IMR-90 (cell line): ENCODE measurements around the gene NEK4. TPM values are rescaled to one million over a fixed set of nuclear protein-coding genes. Genes with fewer than 3 reads are reported as not detected.

Experiments used
- ATAC-seq: fragments of 200-7000 bp; cut with Tn5 transposase; 2 replicates; pipeline ENCODE4 v1.9.1; 2020; ENCODE audit warnings: low read depth, mild to moderate bottlenecking, moderate library complexity
- BruUV-seq: library from RNA; stranded (reverse); fragments of 400-500 nt; replicated peaks from 2 replicates; lab custom pipeline; 2021; lab: Mats Ljungman, UMichigan
- CTCF ChIA-PET: fragments of 300-600 bp; formaldehyde crosslinking; extraction: SDS; loops from one replicate; lab custom pipeline; 2021; ENCODE audit warnings: antibody characterized with exemption; lab: Yijun Ruan, JAX
- POLR2A ChIA-PET: fragments of 300-600 bp; sonication (Branson Sonifier 250); formaldehyde crosslinking; loops from one replicate; lab custom pipeline; 2022; ENCODE audit warnings: antibody characterized with exemption; ENCODE audit not compliant: unreplicated experiment; lab: Charles Lee
- DNase-seq: peaks from one replicate; pipeline ENCODE4 v3.0.0; 2013
- H2AFZ ChIP-seq: replicated peaks from 2 replicates; pipeline ENCODE3; 2013; ENCODE audit warnings: low read length, mild to moderate bottlenecking; ENCODE audit not compliant: poor library complexity
- H2AK5ac ChIP-seq: 2 replicates; pipeline ENCODE4 v1.6.1; 2013; ENCODE audit warnings: low read depth, low read length, inconsistent platforms
- H2AK9ac ChIP-seq: replicated peaks from 2 replicates; pipeline ENCODE3; 2013; ENCODE audit warnings: mild to moderate bottlenecking, low read depth, low read length, moderate library complexity; ENCODE audit not compliant: poor library complexity
- H2BK120ac ChIP-seq: 2 replicates; pipeline ENCODE4 v1.6.1; 2013; ENCODE audit warnings: low read depth, low read length, inconsistent platforms
- H2BK15ac ChIP-seq: 3 replicates; pipeline ENCODE4 v1.6.1; 2013; ENCODE audit warnings: low read depth, low read length, inconsistent platforms
- H2BK20ac ChIP-seq: 2 replicates; pipeline ENCODE4 v1.6.1; 2013; ENCODE audit warnings: low read depth, mild to moderate bottlenecking, inconsistent platforms, low read length, moderate library complexity
- H2BK5ac ChIP-seq: 2 replicates; pipeline ENCODE4 v1.6.1; 2013; ENCODE audit warnings: mild to moderate bottlenecking, low read depth, low read length, inconsistent platforms; ENCODE audit not compliant: poor library complexity, severe bottlenecking
- H3K14ac ChIP-seq: replicated peaks from 2 replicates; pipeline ENCODE4 v1.6.1; 2013; ENCODE audit warnings: low read depth, low read length, inconsistent platforms
- H3K18ac ChIP-seq: 2 replicates; pipeline ENCODE4 v1.6.1; 2013; ENCODE audit warnings: low read depth, low read length, control low read depth
- H3K23ac ChIP-seq: 2 replicates; pipeline ENCODE4 v1.6.1; 2013; ENCODE audit warnings: low read depth, low read length, inconsistent platforms
- H3K27ac ChIP-seq: 2 replicates; pipeline ENCODE4 v1.5.1; 2013; ENCODE audit warnings: mild to moderate bottlenecking, control low read depth, low read length; ENCODE audit not compliant: insufficient read depth
- H3K27me3 ChIP-seq: 2 replicates; pipeline ENCODE4 v1.6.1; 2013; ENCODE audit warnings: low read length; ENCODE audit not compliant: control insufficient read depth, insufficient read depth
- H3K36me3 ChIP-seq: 2 replicates; pipeline ENCODE4 v1.6.1; 2013; ENCODE audit warnings: low read length, mixed read lengths; ENCODE audit not compliant: control insufficient read depth, insufficient read depth
- H3K4ac ChIP-seq: 2 replicates; pipeline ENCODE4 v1.6.1; 2013; ENCODE audit warnings: low read depth, low read length, inconsistent platforms
- H3K4me1 ChIP-seq: 2 replicates; pipeline ENCODE4 v1.6.1; 2013; ENCODE audit warnings: low read length, mixed read lengths; ENCODE audit not compliant: control insufficient read depth, insufficient read depth
- H3K4me2 ChIP-seq: 2 replicates; pipeline ENCODE4 v1.6.1; 2013; ENCODE audit warnings: low read depth, mild to moderate bottlenecking, control low read depth, low read length, moderate library complexity
- H3K4me3 ChIP-seq: 2 replicates; pipeline ENCODE4 v1.5.1; 2013; ENCODE audit warnings: low read depth, mild to moderate bottlenecking, control low read depth, low read length, moderate library complexity; ENCODE audit not compliant: insufficient read depth
- H3K56ac ChIP-seq: 2 replicates; pipeline ENCODE4 v1.6.1; 2013; ENCODE audit warnings: low read length, inconsistent platforms; ENCODE audit not compliant: insufficient read depth; ENCODE audit errors: extremely low read depth
- H3K79me1 ChIP-seq, 2 experiments: 2 replicates each; pipeline ENCODE4 v1.6.1; 2013; ENCODE audit warnings: low read length in 2 of 2, inconsistent platforms in 1 of 2, low read depth in 1 of 2
- H3K9ac ChIP-seq: 2 replicates; pipeline ENCODE4 v1.6.1; 2013; ENCODE audit warnings: low read depth, low read length, control low read depth
- H3K9me1 ChIP-seq: 2 replicates; pipeline ENCODE4 v1.6.1; 2013; ENCODE audit warnings: low read length, inconsistent platforms; ENCODE audit not compliant: insufficient read depth
- H3K9me3 ChIP-seq: 2 replicates; pipeline ENCODE4 v1.6.1; 2013; ENCODE audit warnings: low read length; ENCODE audit not compliant: control insufficient read depth, insufficient read depth
- H4K20me1 ChIP-seq: 2 replicates; pipeline ENCODE4 v1.6.1; 2013; ENCODE audit warnings: low read length, inconsistent platforms; ENCODE audit not compliant: insufficient read depth
- H4K5ac ChIP-seq: 2 replicates; pipeline ENCODE4 v1.6.1; 2013; ENCODE audit warnings: mild to moderate bottlenecking, low read depth, low read length, control low read depth
- H4K8ac ChIP-seq, 2 experiments: 2 replicates each; pipeline ENCODE4 v1.6.1; 2013; ENCODE audit warnings: low read depth in 2 of 2, low read length in 2 of 2, control low read depth in 1 of 2, inconsistent platforms in 1 of 2
- H4K91ac ChIP-seq: 2 replicates; pipeline ENCODE4 v1.6.1; 2013; ENCODE audit warnings: low read depth, low read length, inconsistent platforms; ENCODE audit not compliant: insufficient read depth
- BHLHE40 ChIP-seq: fragments of 150-350 bp; IDR thresholded peaks from 2 replicates; pipeline ENCODE4 v1.6.1; 2016; ENCODE audit warnings: mild to moderate bottlenecking, low read depth, low read length
- CEBPB ChIP-seq: IDR thresholded peaks from 2 replicates; pipeline ENCODE4 v1.6.1; 2012; ENCODE audit warnings: low read depth, low read length, improper control_type of control experiment
- CHD1 ChIP-seq: IDR thresholded peaks from 2 replicates; pipeline ENCODE4 v1.6.1; 2012; ENCODE audit warnings: low read depth, low read length, improper control_type of control experiment
- FOS ChIP-seq: fragments of 150-350 bp; IDR thresholded peaks from 2 replicates; pipeline ENCODE4 v1.6.1; 2016; ENCODE audit warnings: low read depth, low read length
- MAFK ChIP-seq: IDR thresholded peaks from 2 replicates; pipeline ENCODE4 v1.6.1; 2012; ENCODE audit warnings: low read depth, low read length, improper control_type of control experiment
- MAZ ChIP-seq: IDR thresholded peaks from 2 replicates; pipeline ENCODE4 v1.6.1; 2012; ENCODE audit warnings: low read depth, mild to moderate bottlenecking, low read length, improper control_type of control experiment, moderate library complexity, borderline replicate concordance
- MXI1 ChIP-seq: IDR thresholded peaks from 2 replicates; pipeline ENCODE4 v1.6.1; 2012; ENCODE audit warnings: low read depth, mild to moderate bottlenecking, low read length, moderate library complexity, borderline replicate concordance
- NFE2L2 ChIP-seq: fragments of 150-350 bp; IDR thresholded peaks from 2 replicates; pipeline ENCODE4 v1.6.1; 2016; ENCODE audit warnings: low read depth, mild to moderate bottlenecking, low read length
- POLR2A ChIP-seq: IDR thresholded peaks from 2 replicates; pipeline ENCODE4 v1.6.1; 2012; ENCODE audit warnings: mild to moderate bottlenecking, low read depth, low read length
- RAD21 ChIP-seq: IDR thresholded peaks from 2 replicates; pipeline ENCODE4 v1.6.1; 2012; ENCODE audit warnings: low read length, improper control_type of control experiment
- RCOR1 ChIP-seq: IDR thresholded peaks from 2 replicates; pipeline ENCODE4 v1.6.1; 2012; ENCODE audit warnings: mild to moderate bottlenecking, low read length, improper control_type of control experiment; ENCODE audit not compliant: insufficient replicate concordance
- RFX5 ChIP-seq: IDR thresholded peaks from 2 replicates; pipeline ENCODE4 v1.8.0; 2012; ENCODE audit warnings: low read depth, mild to moderate bottlenecking, low read length, moderate library complexity
- SMC3 ChIP-seq: fragments of 150-350 bp; IDR thresholded peaks from 2 replicates; pipeline ENCODE4 v1.6.1; 2016; ENCODE audit warnings: low read depth, mild to moderate bottlenecking, antibody characterized with exemption, low read length, moderate library complexity
- USF2 ChIP-seq: fragments of 150-350 bp; IDR thresholded peaks from 2 replicates; pipeline ENCODE4 v1.6.1; 2017; ENCODE audit warnings: mild to moderate bottlenecking, antibody characterized with exemption, low read length, low read depth
- WGBS, 2 experiments: methylation state at CpG; one replicate each; pipeline versions ENCODE4 v1.1.5 to v1.1.7; 2013; ENCODE audit warnings: missing lambda C conversion rate in 2 of 2; ENCODE audit not compliant: insufficient read length in 1 of 2; ENCODE audit errors: extremely low coverage in 2 of 2; 5-methylcytosine and 5-hydroxymethylcytosine counted together
- dilution Hi-C: fragments of 300-500 bp; cut with HindIII; formaldehyde crosslinking; loops from one replicate; pipeline ENCODE4 v1.14.3; 2018; ENCODE audit warnings: low sequenced_read_pairs; ENCODE audit not compliant: unreplicated experiment
- in situ Hi-C: fragments of 300-500 bp; cut with MboI; formaldehyde crosslinking; loops from 3 replicates; pipeline ENCODE4 v1.14.3; 2019; ENCODE audit warnings: low sequenced_read_pairs, inconsistent platforms, mixed read lengths
- intact Hi-C: fragments of 100-400 bp; cut with micrococcal nuclease; formaldehyde crosslinking; loops from 2 replicates; pipeline ENCODE4 v1.10.0; 2022
- polyA plus RNA-seq, 3 experiments: library from polyadenylated mRNA; depleted of rRNA; stranded (reverse); fragments of >200 nt; gene quantifications; 2 replicates each; pipeline ENCODE4 v1.2.3, GENCODE V29; 2012; ENCODE audit warnings: low replicate concordance in 1 of 3
- total RNA-seq: library from RNA; depleted of rRNA; stranded (reverse); fragments of >200 nt; gene quantifications from 2 replicates; pipeline ENCODE4 v1.2.3, GENCODE V29; 2012
- TF ChIP-seq, protein P1 (sequence below): conservative IDR thresholded peaks from 2 replicates; pipeline ENCODE4 v1.5.1; 2012; ENCODE audit warnings: mild to moderate bottlenecking, low read depth, low read length, improper control_type of control experiment
- TF ChIP-seq, protein P2 (sequence below): fragments of 150-350 bp; IDR thresholded peaks from 2 replicates; pipeline ENCODE4 v1.6.1; 2016; ENCODE audit warnings: low read depth, mild to moderate bottlenecking, low read length, moderate library complexity, borderline replicate concordance

Gene NEK4
- total and polyA plus RNA-seq, 2 of the 4 experiments (the other 2 are of a cell fraction): 10.3 to 24.7 TPM

GRCh38 chr3:52792413-52792812 lies 21.7 kb upstream of the NEK4 start:
- H2AFZ ChIP-seq: no peak overlapping the region
- H4K5ac ChIP-seq: no peak overlapping the region
- DNase-seq: no peak
- no peak overlapping the region for H3K27ac ChIP-seq
- no peak overlapping the region for H3K14ac ChIP-seq
- no peak overlapping the region for H3K18ac ChIP-seq
- no TSS peak for BruUV-seq
- no peaks in the 10 kb centered on the region for H3K79me1 ChIP-seq
- no peak overlapping the region for H2BK15ac ChIP-seq
- no peak overlapping the region for H2AK5ac ChIP-seq
- in situ Hi-C loops (no loop called here), dilution Hi-C loops (no loop called here), intact Hi-C loops (no loop called here)
- H3K4me3 ChIP-seq: no peak overlapping the region
- H2AK9ac ChIP-seq: no peak overlapping the region
- H3K9ac ChIP-seq: no peak overlapping the region
- no peak for ATAC-seq
- H3K9me3 ChIP-seq: no peaks in the 10 kb centered on the region
- no peaks in the 10 kb centered on the region for H4K20me1 ChIP-seq
- no peak overlapping the region for H2BK5ac ChIP-seq
- H3K4ac ChIP-seq: no peak overlapping the region
- no peak for TF ChIP-seq MAFK
- TF ChIP-seq, protein P1, sequence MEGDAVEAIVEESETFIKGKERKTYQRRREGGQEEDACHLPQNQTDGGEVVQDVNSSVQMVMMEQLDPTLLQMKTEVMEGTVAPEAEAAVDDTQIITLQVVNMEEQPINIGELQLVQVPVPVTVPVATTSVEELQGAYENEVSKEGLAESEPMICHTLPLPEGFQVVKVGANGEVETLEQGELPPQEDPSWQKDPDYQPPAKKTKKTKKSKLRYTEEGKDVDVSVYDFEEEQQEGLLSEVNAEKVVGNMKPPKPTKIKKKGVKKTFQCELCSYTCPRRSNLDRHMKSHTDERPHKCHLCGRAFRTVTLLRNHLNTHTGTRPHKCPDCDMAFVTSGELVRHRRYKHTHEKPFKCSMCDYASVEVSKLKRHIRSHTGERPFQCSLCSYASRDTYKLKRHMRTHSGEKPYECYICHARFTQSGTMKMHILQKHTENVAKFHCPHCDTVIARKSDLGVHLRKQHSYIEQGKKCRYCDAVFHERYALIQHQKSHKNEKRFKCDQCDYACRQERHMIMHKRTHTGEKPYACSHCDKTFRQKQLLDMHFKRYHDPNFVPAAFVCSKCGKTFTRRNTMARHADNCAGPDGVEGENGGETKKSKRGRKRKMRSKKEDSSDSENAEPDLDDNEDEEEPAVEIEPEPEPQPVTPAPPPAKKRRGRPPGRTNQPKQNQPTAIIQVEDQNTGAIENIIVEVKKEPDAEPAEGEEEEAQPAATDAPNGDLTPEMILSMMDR: no peak
- no peak for TF ChIP-seq RCOR1
- TF ChIP-seq RFX5: no peak
- no peak for TF ChIP-seq FOS
- no peak for TF ChIP-seq USF2
- no peak for TF ChIP-seq MAZ
- no peak for TF ChIP-seq CEBPB
- no peak for TF ChIP-seq SMC3
- no peak for TF ChIP-seq BHLHE40
- no peak for TF ChIP-seq MXI1
- no peak for TF ChIP-seq POLR2A
- TF ChIP-seq, protein P2, sequence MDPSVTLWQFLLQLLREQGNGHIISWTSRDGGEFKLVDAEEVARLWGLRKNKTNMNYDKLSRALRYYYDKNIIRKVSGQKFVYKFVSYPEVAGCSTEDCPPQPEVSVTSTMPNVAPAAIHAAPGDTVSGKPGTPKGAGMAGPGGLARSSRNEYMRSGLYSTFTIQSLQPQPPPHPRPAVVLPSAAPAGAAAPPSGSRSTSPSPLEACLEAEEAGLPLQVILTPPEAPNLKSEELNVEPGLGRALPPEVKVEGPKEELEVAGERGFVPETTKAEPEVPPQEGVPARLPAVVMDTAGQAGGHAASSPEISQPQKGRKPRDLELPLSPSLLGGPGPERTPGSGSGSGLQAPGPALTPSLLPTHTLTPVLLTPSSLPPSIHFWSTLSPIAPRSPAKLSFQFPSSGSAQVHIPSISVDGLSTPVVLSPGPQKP: no peak
- no peak for TF ChIP-seq RAD21
- TF ChIP-seq CHD1: no peak
- TF ChIP-seq NFE2L2: no peak
- CTCF ChIA-PET: interaction anchor here (1.5 kb wide), 1 partner anchor 12 kb away, joined by 5 read pairs; no protein-coding TSS in a partner anchor
- H3K27me3 ChIP-seq: peaks cover 31% of the 10 kb centered on the region; the same call in 1 of the 2 replicates
- H2BK120ac ChIP-seq: no peak overlapping the region
- no peak overlapping the region for H3K23ac ChIP-seq
- no peak overlapping the region for H3K56ac ChIP-seq
- 44% methylated on average over 3 of the region's 7 CpGs; no CpG with 5 or more reads in 1 of the 2 experiments for WGBS, 2 experiments
- POLR2A ChIA-PET: no interaction called here
- H4K8ac ChIP-seq: no peak overlapping the region
- no peaks in the 10 kb centered on the region for H3K36me3 ChIP-seq
- no peak overlapping the region for H3K4me2 ChIP-seq
- no peak overlapping the region for H4K91ac ChIP-seq
- H3K4me1 ChIP-seq: no peaks in the 10 kb centered on the region
- no peaks in the 10 kb centered on the region for H3K9me1 ChIP-seq
- no peak overlapping the region for H2BK20ac ChIP-seq
